ENCODE results near the gene ANGPTL2.

DNA sequence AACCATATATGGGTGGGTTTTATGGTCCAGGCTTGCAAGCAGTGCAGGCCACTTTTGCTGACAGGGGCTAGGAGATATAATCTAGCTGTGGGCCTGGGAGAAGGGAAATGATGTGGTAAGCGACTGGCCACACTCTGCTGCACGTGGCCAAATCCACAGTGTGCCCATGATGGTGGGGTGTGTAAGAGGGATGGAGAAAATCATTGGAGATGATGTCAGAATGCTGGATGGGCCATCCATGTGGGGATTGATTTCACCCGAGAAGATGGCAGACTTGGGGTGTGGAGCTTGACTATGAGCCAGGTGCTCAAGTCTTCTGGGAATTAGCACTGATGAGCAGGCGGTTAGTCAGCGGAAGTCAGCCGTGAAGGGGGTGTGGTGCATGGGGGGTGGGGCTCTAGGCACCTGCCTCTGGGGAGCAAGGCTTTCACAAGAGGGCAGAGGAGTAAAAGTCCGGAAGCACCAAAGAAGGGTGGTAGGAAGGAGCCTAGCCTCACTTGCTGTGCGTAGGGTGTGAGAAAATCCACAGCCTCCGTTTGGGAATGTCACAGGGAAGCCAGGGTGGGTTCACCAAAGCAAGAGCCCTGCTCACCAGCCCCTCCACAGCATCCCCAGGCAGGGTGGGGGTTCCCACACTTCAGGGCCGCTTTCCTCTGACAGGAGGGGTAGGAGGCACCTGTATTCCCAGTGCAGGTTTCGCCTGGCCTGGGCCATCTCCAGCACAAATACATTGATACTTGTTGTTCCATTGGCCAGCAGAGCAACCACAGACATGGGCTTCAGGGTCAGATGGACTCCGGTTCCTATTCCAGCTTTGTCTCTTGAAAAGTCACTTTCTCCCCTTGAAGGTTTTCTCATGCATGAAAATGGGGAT lies 44.5 kb upstream of the ANGPTL2 start:
- TF ChIP-seq, protein P1, sequence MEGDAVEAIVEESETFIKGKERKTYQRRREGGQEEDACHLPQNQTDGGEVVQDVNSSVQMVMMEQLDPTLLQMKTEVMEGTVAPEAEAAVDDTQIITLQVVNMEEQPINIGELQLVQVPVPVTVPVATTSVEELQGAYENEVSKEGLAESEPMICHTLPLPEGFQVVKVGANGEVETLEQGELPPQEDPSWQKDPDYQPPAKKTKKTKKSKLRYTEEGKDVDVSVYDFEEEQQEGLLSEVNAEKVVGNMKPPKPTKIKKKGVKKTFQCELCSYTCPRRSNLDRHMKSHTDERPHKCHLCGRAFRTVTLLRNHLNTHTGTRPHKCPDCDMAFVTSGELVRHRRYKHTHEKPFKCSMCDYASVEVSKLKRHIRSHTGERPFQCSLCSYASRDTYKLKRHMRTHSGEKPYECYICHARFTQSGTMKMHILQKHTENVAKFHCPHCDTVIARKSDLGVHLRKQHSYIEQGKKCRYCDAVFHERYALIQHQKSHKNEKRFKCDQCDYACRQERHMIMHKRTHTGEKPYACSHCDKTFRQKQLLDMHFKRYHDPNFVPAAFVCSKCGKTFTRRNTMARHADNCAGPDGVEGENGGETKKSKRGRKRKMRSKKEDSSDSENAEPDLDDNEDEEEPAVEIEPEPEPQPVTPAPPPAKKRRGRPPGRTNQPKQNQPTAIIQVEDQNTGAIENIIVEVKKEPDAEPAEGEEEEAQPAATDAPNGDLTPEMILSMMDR (IDR thresholded peaks at IDR 0.05) = no peak
- TF ChIP-seq POLR2A (IDR thresholded peaks at IDR 0.05) = no peak

Data from uterus (tissue), 2 donors.